NCI-H2107 treated with DMSO at 0.1 percent for 48 hours (cell line): ENCODE measurements around the gene NDUFAF8.

Experiments used
- DNase-seq: peaks from one replicate; lab custom pipeline; 2025; ENCODE audit not compliant: unreplicated experiment; lab: John Stamatoyannopoulos, UW

Gene NDUFAF8

GRCh38 chr17:81272616-81273015 is 33.5 kb downstream of the NDUFAF8 start:
- DNase-seq = no peak

GRCh38 chr17:81273698-81274470 is 34.8 kb downstream of the NDUFAF8 start:
- no peak for DNase-seq

- no peak for DNase-seq
Measured at GRCh38 chr17:81274471-81274855, 35.3 kb downstream of the NDUFAF8 start.

GRCh38 chr17:81276781-81277180 is 37.7 kb downstream of the NDUFAF8 start:
- DNase-seq = no peak

DNA sequence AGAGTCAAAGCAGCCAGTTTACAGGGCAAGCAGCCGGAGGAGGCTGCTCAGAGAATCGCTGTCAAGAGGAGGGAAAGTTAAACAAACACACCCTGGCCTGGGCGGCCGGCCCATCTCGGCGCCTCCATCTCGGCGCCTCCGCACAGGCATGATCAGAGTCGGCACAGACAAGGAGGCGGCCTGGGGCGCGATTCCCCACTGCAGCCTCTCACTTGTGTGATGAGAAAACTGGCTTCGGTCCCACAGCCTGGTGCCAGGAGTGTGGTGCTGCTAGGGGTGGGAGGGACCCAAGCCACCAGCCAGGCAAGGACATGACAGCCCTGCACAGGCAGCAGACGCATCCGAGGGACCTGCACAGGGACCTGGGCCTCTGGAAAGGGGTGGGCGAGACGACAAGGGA is 38.3 kb downstream of the NDUFAF8 start:
- DNase-seq = peak; percentile 13

DNA sequence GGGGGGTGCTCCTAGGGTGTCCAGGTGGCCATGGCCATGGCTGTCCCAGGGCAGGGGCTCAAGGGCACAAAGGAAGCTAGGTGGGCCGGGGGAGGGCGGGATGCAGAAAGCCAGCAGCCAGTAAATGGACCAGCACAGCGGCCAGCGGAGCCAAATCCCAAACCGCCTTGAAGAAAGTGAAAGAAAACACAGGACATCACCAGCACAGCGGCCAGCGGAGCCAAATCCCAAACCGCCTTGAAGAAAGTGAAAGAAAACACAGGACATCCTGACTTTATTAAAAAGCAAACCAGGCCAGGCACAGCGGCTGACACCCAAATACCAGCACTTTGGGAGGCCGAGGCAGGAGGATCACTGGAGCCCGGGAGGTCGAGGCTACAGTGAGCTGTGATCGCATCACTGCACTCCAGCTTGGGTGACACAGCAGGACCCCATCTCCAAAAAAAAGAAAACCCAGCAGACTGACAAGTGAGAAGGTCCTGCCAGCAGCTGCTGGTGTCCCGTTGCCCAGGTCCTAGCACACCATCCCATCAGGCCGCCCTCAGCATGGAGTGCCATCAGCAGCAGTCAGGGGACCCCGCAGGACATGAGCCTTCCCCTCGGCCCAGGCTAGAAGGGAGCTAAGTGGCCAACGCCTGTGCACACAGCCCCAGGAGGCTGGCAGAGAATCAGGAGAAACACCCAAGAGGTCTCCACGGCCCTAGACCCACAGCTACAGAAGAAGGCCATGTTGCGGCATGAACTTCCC is 39.0 kb downstream of the NDUFAF8 start:
- DNase-seq = no peak

- DNase-seq = no peak
Measured at GRCh38 chr17:81278831-81279230, 39.7 kb downstream of the NDUFAF8 start.

DNA sequence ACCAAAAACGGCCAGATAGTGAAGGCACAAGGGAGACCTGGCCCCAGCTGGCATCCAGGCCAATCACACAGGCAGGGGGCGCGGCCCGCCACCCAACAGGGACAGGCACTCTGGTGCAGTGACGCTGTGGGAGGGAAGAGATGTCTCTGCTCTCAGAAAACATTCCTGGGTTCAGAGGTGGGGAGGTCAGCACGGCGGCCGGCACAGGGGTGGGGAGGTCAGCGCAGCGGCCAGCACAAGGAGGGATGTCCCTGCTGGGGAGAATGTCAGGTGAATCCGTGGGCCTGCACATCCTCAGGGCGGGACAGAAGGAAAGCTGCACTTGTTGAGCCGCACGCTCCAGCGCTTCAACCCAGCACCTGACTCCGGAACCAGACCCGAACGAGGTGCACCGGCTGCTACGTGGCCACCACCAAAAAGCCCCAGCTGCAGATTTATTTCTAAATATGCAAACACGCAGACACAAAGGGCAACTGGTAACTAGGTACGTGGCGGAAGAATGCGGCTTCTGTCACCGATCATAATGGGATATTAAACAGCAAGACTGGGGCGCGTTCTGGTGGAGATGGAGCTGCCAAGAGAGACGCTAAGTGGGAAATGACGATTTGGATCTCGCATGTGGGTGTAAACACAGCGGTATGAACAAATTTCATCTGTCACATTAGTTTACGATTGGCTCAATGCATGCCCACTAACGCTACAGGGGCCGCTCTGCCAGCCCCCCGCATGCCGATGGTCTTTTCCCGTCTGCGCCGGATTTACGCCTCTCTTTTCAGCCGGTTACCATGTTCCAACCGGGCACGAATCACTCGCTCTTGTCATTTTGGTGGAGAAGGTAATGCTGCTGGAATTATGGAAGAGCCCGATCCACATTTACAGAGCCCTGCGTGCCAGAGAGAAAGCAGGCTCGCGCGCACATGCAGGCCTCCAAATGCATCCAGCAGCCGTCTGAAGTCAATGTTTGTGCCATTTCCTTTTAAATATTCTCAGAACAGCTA is 40.5 kb downstream of the NDUFAF8 start:
- DNase-seq = no peak

DNA sequence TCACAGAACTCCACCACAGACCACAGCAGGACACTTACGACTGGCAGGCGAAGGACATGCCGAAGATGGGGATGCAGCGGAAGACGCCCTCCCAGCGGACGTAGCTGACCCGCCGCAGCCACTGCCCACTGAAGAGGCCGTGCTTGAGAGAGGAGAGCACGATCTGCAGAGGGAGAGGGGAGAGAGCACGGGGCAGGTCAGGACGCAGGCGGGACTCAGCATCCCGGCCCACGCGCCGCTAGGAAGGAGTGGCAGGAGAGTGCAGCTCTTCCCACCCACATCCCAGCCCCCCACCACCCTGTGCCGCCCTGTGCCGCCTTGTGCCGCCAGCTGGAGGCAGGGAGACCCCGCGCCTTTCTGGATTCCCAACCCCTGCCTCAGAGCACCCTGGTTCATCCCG is 41.5 kb downstream of the NDUFAF8 start:
- DNase-seq = no peak

DNA sequence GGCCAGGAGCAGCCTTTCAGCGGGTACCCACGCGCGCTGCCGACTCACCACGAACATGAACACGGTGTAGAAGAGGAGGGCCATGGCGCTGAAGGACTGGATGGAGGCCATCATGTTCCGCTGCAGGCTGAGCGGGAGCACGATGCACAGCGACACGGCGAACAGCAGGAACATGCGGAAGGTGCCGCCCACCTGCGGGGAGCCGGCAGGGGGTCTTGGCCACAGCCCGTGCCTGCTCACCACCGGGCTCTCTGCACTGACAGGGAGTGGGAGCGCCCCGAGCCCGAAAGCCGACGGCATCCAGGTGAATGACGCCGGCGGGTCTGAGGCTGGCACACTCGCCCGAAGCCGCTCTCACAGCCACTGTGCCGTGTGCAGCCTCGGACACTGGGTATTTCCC is 43.0 kb downstream of the NDUFAF8 start:
- DNase-seq = no peak

DNA sequence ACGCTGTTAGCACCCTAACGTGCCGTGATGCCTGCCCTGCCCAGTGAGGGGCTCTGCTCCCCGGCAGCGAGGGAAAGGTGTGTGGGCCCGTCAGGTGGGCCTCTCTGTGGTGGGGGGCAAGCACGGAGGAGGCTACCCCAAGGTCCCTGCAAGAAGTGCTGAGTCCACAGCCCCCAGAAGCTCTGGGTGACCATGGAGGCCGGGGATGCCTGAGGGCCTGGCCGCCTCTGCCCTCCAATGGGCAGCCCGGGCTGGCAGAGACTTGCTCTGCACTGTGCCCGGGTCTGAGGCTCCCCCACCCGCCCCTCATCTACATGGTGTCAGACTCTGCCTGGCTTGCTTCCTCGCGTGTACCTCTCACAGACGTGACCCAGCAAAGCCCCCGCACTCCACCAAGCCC is 43.8 kb downstream of the NDUFAF8 start:
- DNase-seq = no peak

DNA sequence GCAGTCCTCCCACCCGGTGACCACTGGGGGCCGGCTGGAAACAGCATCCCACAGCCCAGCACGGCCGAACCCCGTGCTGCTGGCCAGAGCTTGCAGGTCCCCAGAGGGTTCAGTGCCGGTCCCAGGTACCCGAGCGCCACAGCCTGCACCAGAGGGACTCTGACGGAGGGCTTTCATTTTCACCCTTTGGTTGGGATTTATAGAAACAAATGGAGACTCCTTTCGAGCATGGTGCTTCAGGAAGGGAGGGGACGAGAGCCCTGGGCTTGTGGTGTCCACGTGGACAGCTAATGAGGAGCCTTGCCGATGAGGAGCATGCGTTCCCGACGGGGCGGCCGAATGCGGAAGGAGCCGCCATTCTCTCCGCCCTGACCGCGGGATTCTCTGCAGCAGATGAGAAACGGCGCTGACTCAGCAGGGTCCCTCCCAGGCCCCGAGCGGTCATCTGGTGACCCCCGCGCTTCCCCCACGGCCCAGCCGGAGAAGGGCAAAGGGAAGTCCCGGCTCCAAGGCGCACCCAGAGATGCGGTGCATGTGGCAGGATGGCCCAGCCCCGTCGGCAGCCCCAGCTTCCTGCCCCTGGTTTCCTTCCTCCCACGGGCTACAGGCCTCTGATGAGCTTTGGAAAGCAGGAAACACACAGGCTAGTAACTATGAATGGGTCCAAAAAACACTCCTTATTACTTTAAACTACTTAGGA is 46.2 kb downstream of the NDUFAF8 start:
- DNase-seq = no peak

DNA sequence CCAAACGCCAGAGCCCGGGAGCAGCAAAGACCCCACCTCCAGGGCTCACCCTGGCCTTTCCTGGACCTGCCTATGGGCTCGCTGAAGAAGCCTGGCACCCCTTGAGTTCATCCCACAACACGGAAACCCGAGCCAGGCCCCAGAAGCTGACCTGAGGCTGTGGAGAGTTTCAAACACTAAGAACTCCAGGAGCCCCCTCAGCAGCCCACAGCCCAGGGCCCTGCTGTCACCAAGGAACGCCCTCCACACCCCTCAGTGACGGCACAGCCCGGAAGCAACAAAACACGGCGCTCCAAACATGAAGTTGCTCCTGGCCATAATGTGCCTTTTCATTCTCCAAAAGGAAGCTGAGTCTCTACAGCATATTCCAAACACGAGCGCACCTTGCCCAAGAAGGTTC is 46.8 kb downstream of the NDUFAF8 start:
- DNase-seq = no peak

DNA sequence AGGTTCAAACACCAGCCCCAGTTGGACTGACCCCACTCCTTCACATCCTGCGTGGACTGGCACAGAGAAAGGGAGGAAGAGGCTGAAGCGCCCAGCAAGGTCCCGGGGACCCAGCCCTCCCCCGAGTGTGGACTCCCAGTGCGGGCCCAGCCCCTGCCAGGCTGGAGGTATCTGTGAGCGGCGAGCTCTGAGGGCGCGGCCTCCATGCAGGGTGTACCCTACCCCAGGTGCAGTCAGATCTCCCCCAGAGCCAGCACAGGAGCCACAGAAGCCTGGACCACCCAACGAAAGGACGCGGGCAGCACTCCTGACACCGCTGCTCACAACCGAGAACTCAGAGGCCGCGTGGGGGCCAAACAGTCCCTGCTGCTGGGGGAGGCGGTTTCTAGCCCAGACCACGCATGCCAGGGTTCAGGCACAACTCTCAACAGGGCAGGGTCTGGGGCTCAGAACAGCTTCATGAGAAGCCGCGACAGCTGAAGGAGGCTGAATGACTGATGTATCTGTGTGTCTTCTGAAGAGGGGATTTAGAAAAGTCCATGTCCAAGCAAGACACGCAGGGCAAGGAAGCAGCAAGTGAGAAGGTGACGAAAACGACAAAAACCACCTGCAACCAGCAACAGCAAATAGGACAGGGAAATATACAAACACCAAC is 47.5 kb downstream of the NDUFAF8 start:
- DNase-seq = no peak

GRCh38 chr17:81287152-81287551 is 48.0 kb downstream of the NDUFAF8 start:
- DNase-seq = peak; percentile 30

- DNase-seq = no peak
Measured at GRCh38 chr17:81287741-81288430, 48.8 kb downstream of the NDUFAF8 start.

DNA sequence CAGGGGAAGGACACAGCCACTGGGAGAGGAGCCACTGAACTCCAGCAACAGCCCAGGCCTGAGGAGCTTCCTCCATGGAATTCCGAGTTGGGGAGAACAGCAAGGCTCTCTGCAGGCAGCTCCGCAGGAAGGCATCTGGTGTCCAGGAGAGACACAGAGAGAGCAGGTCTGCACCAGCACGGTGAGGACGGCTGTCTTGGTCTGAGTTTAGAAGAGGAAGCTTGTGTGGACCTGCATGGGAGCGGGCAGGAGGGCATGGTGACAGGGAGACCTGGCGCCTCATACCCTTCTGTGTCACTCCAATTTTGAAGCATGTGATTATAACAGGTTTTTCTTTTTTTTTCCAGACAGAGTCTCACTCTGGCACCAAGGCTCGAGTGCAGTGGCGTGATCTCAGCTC is 49.6 kb downstream of the NDUFAF8 start:
- DNase-seq = no peak

GRCh38 chr17:81289627-81290026 is 50.5 kb downstream of the NDUFAF8 start:
- no peak for DNase-seq

DNA sequence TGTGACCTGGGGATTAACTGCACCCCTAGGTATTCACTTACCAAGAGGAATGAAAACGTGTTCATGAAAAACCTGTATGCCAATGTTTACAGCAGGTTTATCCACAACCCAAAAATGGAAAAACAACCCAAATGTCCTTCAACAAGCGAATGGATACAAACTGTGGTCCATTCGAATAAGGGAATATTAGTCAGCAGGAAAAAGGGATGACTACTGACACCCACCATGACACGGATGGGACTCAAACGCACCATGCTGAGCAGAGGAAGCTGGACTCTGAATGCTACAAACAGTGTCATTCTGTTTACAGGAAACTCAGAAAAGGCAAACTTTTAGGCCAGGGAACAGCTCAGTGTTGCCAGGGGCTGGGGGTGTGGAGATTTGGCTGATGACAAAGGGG is 51.1 kb downstream of the NDUFAF8 start:
- no peak for DNase-seq
